ENCODE measurements around the gene SH3BGRL3.

DNA sequence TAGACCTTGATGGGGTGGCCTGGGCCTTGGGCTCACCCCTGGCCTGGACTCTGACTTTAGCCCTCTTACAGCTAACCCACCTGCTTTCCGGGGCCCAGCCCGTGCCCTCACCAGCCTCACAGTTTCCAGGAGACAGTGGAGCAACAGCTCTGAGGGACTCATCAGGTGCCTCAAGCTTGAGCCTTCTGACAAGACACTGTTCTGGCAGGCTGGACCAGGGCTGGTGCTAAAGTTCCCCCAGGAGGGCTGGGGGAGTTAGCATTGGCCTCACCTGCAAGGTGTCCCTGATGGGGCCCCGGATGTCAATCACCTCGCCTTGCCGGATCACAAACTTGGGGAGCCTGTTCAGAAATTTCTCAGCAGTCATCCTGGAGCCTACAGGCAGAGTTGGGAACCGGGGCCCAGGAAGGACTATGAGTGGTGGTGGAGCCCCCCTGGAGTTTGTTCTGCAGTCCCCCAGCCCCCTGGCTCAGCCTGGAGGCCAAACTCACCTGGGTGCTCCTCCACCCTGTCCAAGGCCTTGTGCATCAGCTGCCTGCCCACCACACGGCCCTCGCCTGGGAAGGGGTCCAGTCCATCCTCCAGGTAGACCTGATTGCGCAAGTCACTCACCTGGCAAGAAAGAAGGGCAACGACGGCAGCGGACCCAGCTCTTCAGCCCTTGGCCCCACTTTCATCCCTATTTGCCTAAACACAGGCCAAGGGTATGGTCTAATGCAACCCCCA lies 4.1 kb downstream of the SH3BGRL3 start:
- TF ChIP-seq, protein P1, sequence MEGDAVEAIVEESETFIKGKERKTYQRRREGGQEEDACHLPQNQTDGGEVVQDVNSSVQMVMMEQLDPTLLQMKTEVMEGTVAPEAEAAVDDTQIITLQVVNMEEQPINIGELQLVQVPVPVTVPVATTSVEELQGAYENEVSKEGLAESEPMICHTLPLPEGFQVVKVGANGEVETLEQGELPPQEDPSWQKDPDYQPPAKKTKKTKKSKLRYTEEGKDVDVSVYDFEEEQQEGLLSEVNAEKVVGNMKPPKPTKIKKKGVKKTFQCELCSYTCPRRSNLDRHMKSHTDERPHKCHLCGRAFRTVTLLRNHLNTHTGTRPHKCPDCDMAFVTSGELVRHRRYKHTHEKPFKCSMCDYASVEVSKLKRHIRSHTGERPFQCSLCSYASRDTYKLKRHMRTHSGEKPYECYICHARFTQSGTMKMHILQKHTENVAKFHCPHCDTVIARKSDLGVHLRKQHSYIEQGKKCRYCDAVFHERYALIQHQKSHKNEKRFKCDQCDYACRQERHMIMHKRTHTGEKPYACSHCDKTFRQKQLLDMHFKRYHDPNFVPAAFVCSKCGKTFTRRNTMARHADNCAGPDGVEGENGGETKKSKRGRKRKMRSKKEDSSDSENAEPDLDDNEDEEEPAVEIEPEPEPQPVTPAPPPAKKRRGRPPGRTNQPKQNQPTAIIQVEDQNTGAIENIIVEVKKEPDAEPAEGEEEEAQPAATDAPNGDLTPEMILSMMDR (IDR thresholded peaks at IDR 0.05 in 4 of 5, conservative IDR thresholded peaks at IDR 0.05 in 1 of 5) = no peak
- TF ChIP-seq POLR2A (IDR thresholded peaks at IDR 0.05) = no peak

Data from gastrocnemius medialis (tissue), 4 donors.